ENCODE data around the gene PLS3.
"Not testable (repeated sequence)": the region's sequence is repeated elsewhere in the genome, so short reads cannot be mapped to it uniquely, and the experiment has no call there.

PLS3 gene

DNA sequence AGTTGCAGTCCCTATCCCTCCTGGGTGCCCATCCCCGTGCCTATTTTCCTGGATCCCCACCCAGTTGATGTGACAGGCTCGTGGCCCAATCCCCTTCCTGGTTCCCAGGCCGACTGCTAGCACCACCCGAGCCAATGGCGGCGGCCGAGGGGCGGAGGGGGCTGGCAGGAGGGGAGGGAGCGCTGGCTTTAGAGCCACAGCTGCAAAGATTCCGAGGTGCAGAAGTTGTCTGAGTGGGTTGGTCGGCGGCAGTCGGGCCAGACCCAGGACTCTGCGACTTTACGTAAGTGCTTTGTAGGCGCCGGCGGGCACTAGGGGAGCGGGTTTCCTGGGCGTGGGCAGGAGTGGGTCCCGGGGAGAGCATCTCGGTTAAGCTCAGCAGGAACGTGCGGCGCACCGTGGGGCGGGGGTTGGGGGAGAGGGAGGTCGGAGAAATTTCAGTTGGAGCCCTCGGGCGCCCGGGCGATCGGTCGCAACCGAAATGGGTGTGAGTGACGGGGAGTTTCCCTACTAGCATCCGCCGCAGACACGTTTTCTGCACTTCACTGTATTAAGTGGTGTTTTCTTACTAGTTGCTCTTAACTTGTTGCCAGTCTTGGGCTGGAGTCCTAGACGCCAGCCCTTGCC lies at the start of gene PLS3:
TSS of gene PLS3 (plus strand) at position 197 of the 627 bp plus-strand sequence. CDS start 49,077 bp downstream, outside the sequence.
- peak; percentile 64 for DNase-seq

DNA sequence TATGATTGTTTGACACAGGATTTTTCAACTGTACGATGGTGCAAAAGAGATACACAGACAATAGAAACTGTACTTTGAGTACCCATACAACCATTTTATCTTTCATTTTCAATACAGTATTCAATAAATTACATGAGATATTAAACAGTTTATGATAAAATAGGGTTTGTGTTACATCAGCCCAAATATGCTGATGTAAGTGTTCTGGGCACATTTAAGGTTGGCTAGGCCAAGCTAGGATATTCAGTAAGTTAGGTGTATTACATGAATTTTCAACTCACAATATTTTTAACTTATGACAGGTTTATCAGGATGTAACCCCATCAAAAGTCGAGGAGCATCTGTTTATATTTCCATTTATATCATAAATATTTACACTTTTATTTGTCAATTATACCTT lies 42.9 kb upstream of the PLS3 start:
- no peak for DNase-seq

- DNase-seq, result no peak
Measured at GRCh38 chrX:115521741-115522140, 39.2 kb upstream of the PLS3 start.

GRCh38 chrX:115522952-115523351 lies 38.0 kb upstream of the PLS3 start:
- DNase-seq, result no peak

GRCh38 chrX:115525486-115525885 lies 35.5 kb upstream of the PLS3 start:
- no peak for DNase-seq

DNA sequence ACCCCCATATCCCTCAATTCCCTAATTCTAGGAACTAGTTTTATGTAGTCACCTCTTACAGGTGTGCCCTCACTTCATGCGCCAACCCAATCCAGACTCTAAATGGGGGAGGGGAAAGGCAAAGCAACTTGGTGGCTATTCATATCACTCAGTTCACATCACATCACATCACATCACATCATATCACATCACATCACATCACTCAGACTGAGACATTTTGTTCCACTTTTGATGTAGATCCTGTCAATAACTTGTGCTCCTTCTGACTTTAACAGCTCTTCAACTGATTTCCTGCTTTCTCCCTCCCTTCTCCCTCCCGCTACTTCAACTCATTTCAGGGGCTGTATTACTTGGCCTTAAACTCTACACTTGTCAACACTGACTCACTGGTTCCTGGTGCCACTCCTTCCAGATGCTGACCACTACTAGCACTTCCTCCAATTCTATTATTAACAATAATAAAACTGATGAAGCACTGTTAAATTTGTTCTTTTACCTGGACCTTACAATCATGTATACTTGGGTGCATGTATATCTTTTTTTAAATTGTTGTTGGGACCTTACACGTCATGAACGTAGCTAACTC lies 29.1 kb upstream of the PLS3 start:
- no peak for DNase-seq

DNA sequence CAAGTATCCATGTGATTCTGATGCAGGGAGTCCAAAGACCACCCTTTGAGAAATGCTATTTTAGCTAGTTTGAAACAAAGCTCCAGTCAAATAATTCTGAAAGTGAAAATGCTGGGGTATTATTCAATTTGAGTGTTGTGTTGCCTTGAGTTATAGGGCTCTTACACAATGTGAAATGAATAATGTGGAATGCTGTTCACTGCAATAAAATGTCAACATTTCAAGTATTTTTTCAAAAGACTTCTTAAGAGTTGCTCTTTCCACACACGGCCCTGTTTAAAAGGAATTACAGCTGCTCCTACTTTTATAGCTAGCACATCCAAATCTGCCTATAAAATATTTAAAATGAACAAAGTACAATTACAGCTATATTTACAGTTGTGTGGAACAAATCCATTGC lies 27.5 kb upstream of the PLS3 start:
- DNase-seq, result no peak

- DNase-seq, result no peak
Measured at GRCh38 chrX:115534383-115534782, 26.6 kb upstream of the PLS3 start.

DNA sequence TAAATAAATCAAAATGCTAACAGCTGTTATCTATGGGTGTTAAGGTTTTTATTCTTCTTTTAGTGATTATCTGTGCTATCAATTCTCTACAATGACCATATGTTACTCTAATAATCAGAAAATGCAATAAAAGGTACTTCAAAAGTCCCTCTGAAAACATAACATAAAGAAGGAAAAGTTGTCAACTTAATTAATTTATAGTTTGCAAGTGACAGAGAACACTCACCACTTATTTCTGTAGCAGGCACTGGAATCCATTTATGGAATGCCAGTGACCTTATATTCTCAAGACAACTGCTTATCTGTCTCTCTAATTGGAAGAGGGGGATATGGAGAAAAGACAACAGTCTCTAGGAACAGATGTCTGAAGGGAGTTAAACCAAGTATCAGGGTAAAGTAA lies 25.6 kb upstream of the PLS3 start:
- DNase-seq, result no peak

- DNase-seq, result no peak
Measured at GRCh38 chrX:115535844-115536243, 25.1 kb upstream of the PLS3 start.

DNA sequence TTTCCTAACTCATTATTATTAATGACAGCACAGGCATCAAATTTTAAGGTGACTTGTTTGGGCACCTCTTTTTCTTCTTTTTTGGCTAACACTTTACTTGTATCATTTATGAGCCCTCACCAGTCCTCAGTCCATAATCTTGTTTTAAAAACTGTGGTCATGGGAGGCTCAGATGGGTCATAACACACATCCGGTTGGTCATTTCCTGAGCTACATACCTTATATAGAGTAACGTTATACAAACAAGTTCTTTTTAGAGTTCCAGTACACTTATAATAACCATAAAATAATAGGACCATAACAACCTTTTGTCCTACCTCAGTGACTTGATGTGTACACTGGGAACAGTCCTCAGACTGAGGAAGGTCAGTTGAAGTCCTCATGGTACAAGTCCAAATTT lies 21.1 kb upstream of the PLS3 start:
- DNase-seq, result no peak

DNA sequence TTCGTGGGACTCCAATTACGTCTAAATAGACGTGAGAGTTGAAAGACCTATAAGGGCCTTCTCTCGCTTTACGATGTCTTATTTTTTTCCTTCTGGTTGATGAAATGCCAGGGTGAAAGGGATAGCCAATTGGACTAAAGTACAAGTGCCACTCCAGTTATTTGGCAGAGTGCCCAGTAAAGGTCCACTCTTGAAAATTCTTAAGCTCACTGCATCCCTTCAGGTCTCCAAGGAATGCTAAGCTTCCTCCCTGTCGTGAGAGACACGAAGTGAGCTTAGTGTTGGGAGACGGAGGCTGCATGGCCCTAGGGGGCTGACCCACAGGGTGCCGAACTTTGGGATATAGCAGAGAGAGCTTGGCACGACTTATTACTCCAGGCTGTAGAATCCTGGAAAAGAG lies 19.9 kb upstream of the PLS3 start:
- DNase-seq, result not testable (repeated sequence)

GRCh38 chrX:115547448-115547847 lies 13.5 kb upstream of the PLS3 start:
- DNase-seq, result no peak

DNA sequence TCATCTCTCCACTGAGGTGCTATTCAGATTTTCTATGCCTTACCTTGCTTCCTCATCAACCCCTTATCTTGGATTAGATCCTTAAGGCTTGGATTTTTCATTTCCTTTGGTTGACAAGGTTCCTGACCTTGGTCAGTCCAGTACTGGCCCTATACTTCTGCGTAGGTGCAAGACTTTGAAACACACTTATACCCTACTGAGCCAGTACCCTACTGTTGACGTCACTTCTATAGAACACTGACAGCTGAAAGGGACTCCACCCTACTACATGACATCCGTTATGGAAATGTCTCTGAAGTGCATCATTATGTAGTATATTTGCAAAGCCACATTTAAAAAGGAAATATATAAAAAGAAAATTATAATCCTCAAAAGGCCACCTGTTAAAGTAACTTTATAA lies 12.0 kb upstream of the PLS3 start:
- no peak for DNase-seq

GRCh38 chrX:115553171-115553570 lies 7.8 kb upstream of the PLS3 start:
- DNase-seq, result no peak

DNA sequence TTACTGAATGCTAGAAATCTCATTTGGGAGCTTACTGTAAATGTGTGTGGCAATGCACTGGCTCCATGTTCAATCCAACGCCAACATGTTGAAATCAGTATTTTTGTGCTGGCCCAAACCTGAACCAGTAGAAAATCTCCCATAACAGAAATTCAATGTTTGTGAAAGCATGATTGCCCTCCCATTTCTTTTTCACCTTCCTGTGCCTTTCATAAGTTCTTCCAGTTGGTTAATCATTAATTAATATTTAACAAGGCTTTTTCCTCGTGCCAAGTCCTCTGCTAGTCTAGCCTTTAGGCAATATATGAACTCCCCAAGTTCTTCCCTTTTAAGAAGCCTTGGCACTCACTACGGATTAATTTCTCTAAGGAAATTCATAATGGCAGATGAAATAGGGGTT lies 1.3 kb upstream of the PLS3 start:
- DNase-seq, result no peak

GRCh38 chrX:115560211-115560977 lies 580 bp upstream of the PLS3 start:
- no peak for DNase-seq

DNA sequence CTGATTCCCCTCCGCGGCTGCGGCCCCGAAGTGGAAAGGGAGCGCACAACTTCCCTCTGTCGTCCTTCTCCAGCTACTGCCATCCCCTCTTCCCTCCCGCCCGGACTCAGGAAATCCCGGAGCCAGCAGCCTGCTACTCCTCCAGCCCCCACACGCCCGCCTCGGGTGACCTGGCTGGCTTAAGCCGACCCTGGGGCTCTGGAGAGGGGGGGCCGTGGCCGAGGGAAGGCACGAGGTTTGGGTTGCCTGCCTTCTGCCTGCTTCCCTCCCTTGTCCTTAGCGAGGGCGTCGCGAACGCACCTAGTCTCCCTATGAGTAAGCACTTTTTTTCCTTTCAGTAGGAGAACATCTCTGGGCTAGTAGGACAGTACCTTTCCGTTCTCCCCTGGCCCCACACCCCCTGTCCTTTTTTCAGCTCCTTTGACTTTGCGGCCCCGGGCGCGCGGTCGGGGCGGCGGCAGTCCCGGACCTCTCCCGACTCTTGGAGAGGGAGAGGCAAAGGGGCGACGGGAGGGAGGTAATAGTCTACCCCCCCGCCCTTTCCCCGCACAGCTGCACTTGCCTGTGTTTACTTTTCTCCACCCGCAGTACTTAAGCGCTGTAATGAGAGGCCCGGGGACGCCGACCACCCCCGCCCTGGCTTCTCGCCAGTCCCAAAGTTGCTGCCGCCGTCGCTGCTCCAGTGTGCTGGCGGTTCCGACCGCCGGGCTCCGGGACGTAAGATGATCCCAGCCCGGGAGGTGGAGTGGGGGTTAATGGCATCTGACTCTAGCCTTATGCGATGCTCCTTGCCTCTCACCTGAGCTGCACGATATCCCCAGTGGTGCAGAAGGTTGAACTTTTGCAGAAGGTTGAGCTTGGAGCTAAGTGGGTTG lies 868 bp downstream of the PLS3 start:
- DNase-seq, result peak; percentile 21

DNA sequence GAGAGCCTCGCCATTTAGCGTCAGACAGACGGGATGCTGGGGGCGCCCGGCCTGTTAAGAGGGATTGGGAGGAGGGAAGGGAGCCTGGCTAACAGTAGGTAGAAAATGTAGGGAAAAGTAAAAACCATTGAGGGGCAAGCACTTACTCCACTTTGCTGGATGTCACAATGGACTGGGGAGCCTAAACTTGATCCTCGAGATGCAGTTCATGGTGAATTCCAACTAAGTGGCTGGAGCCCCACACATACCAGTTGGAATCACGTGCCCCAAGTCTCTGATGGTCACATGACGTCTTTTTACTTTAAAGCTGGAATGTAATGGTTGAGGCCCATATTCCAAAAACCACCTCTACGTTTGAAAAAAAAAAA lies 1.5 kb downstream of the PLS3 start:
- peak; percentile 27 for DNase-seq

DNA sequence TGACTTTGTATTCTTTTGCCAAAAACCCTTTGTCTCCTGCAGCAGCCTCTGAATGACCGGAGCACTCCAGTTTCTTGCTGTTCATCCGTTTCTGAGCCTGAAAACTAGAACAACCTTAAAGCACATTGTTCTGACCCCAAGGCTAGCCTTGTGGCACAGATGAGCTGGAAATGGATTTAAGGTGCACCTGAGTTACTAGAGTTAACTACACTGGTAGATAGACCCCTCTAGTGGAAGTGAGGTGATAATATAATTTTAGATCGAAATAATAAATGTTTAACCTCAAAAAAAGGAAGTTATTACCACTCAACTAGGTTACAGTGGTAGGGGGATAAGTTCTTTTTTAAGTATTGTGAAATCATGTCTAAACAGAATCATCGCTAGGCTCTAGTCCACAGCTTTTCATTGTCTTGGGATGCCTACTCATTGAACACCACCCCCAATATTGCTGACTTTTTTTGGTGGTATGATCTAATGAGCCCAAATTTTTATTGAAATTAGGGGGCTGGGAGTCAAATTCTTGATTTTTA lies 2.7 kb downstream of the PLS3 start:
- no peak for DNase-seq

GRCh38 chrX:115564243-115564642 lies 3.3 kb downstream of the PLS3 start:
- no peak for DNase-seq

DNA sequence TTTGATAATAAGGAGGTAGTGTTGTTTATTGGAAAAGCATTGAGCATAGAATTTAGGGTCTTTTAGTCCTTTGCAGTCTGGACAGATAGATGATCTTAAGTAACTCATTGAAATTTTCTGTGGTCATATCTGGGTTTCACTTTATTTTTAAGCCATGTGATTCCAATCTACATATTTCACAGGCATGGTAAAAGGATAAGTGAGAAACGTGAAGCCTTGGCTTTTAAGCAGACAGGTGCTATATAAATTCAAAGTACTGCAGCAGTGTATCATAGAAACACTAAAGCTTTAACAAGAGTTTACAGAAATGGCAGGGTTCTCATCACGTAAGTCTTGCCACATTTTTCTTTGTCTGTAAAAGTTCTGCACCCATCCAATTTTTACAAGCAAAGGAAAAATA lies 4.9 kb downstream of the PLS3 start:
- DNase-seq, result no peak

GRCh38 chrX:115571712-115572111 lies 10.7 kb downstream of the PLS3 start:
- DNase-seq, result no peak
